ENCODE results near the gene DIP2C. TPM values are rescaled to one million over a fixed set of nuclear protein-coding genes. Genes with fewer than 3 reads are reported as not detected.

Gene DIP2C
- 6.9 and 7.0 TPM in 2 replicates for polyA plus RNA-seq (2013)

GRCh38 chr10:689452-690371, at the start of gene DIP2C:
Gene DIP2C (minus strand): TSS chr10:689668. CDS start chr10:689578, 90 bp downstream.
- Histone ChIP-seq H4K8ac (ENCODE audit: low read depth, low read length) (peak within 1 kb of the TSS; percentile 85), H4K91ac (ENCODE audit: low read depth, low read length) (peak within 1 kb of the TSS; percentile 97), H3K14ac (ENCODE audit: low read length) (peak within 1 kb of the TSS; percentile 94), H3K79me2 (ENCODE audit: control insufficient read depth, insufficient read depth, low read length, poor library complexity) (peaks cover 7% of the 10 kb centered on the region), H3K36me3 (ENCODE audit: control insufficient read depth in 1 of 2, insufficient read depth in 2 of 2, low read length in 2 of 2) (no peaks in the 10 kb centered on the region), H2AFZ (ENCODE audit: insufficient read depth, low read length, poor library complexity) (peak within 1 kb of the TSS; percentile 96), H2BK12ac (ENCODE audit: low read length) (no peak within 1 kb of the TSS), H3K23ac (ENCODE audit: low read length) (no peak within 1 kb of the TSS), H3K9me3 (ENCODE audit: insufficient read depth, low read depth, low read length) (peaks cover 3% of the 10 kb centered on the region), H3K79me1 (ENCODE audit: low read length) (peaks cover 8% of the 10 kb centered on the region), H2BK120ac (ENCODE audit: insufficient read depth, low read length, poor library complexity) (peak within 1 kb of the TSS; percentile 79), H3K27ac (ENCODE audit: low read depth, low read length) (peak within 1 kb of the TSS; percentile 72), H3K18ac (ENCODE audit: low read length) (peak within 1 kb of the TSS; percentile 88), H3K4me1 (ENCODE audit: control insufficient read depth in 1 of 2, insufficient read depth in 2 of 2, low read length in 2 of 2) (peaks cover 3 to 7% of the 10 kb centered on the region in 2 experiments), H2BK5ac (ENCODE audit: low read depth, low read length, poor library complexity) (peak within 1 kb of the TSS; percentile 80), H2AK5ac (ENCODE audit: low read length) (peak within 1 kb of the TSS; percentile 40), H3K4ac (ENCODE audit: low read depth, low read length) (peak within 1 kb of the TSS; percentile 73), H4K12ac (ENCODE audit: low read depth, low read length) (peak within 1 kb of the TSS; percentile 91), H3K4me2 (ENCODE audit: low read length) (peak within 1 kb of the TSS; percentile 93), H3K4me3 (ENCODE audit: low read depth, low read length) (peak within 1 kb of the TSS; percentile 97), H3K9ac (ENCODE audit: low read length) (peak within 1 kb of the TSS; percentile 88), H3K27me3 (ENCODE audit: insufficient read depth, low read length) (no peaks in the 10 kb centered on the region)
- peak; percentile 80 to 82 for DNase-seq
- WGBS (ENCODE audit: extremely low coverage, insufficient coverage, insufficient read length) = no CpG with 5 or more reads among the region's 137 CpGs

- Histone ChIP-seq H2BK120ac (ENCODE audit: insufficient read depth, low read length, poor library complexity) (no peak overlapping the region), H3K4me3 (ENCODE audit: low read depth, low read length) (no peak overlapping the region), H3K36me3 (ENCODE audit: control insufficient read depth in 1 of 2, insufficient read depth in 2 of 2, low read length in 2 of 2) (no peaks in the 10 kb centered on the region), H4K91ac (ENCODE audit: low read depth, low read length) (no peak overlapping the region), H3K23ac (ENCODE audit: low read length) (no peak overlapping the region), H3K9me3 (ENCODE audit: insufficient read depth, low read depth, low read length) (peaks cover 3% of the 10 kb centered on the region), H3K4me2 (ENCODE audit: low read length) (no peak overlapping the region), H3K9ac (ENCODE audit: low read length) (no peak overlapping the region), H3K14ac (ENCODE audit: low read length) (no peak overlapping the region), H3K4me1 (ENCODE audit: control insufficient read depth in 1 of 2, insufficient read depth in 2 of 2, low read length in 2 of 2) (no peaks in the 10 kb centered on the region), H2BK12ac (ENCODE audit: low read length) (no peak overlapping the region), H3K79me2 (ENCODE audit: control insufficient read depth, insufficient read depth, low read length, poor library complexity) (no peaks in the 10 kb centered on the region), H2BK5ac (ENCODE audit: low read depth, low read length, poor library complexity) (no peak overlapping the region), H4K8ac (ENCODE audit: low read depth, low read length) (no peak overlapping the region), H3K4ac (ENCODE audit: low read depth, low read length) (no peak overlapping the region), H3K27ac (ENCODE audit: low read depth, low read length) (no peak overlapping the region), H2AFZ (ENCODE audit: insufficient read depth, low read length, poor library complexity) (no peak overlapping the region), H4K12ac (ENCODE audit: low read depth, low read length) (no peak overlapping the region), H3K79me1 (ENCODE audit: low read length) (no peaks in the 10 kb centered on the region), H3K27me3 (ENCODE audit: insufficient read depth, low read length) (no peaks in the 10 kb centered on the region), H3K18ac (ENCODE audit: low read length) (no peak overlapping the region), H2AK5ac (ENCODE audit: low read length) (no peak overlapping the region)
- no CpG with 5 or more reads among the region's 3 CpGs for WGBS (ENCODE audit: extremely low coverage, insufficient coverage, insufficient read length)
- DNase-seq = no peak
Measured at GRCh38 chr10:734481-734880, 45.0 kb upstream of the DIP2C start.

- H3K9ac ChIP-seq (ENCODE audit: low read length) = peak overlapping the region; percentile 34
- H3K9me3 ChIP-seq (ENCODE audit: insufficient read depth, low read depth, low read length) = no peaks in the 10 kb centered on the region
- no peak overlapping the region for H4K91ac ChIP-seq (ENCODE audit: low read depth, low read length)
- H2BK120ac ChIP-seq (ENCODE audit: insufficient read depth, low read length, poor library complexity) = no peak overlapping the region
- H3K4me2 ChIP-seq (ENCODE audit: low read length) = no peak overlapping the region
- no peak overlapping the region for H3K27ac ChIP-seq (ENCODE audit: low read depth, low read length)
- H3K4me3 ChIP-seq (ENCODE audit: low read depth, low read length) = no peak overlapping the region
- H3K14ac ChIP-seq (ENCODE audit: low read length) = no peak overlapping the region
- WGBS (ENCODE audit: extremely low coverage, insufficient coverage, insufficient read length) = 94% methylated on average over 2 of the region's 9 CpGs
- H3K23ac ChIP-seq (ENCODE audit: low read length) = no peak overlapping the region
- no peak overlapping the region for H2BK12ac ChIP-seq (ENCODE audit: low read length)
- no peak overlapping the region for H2BK5ac ChIP-seq (ENCODE audit: low read depth, low read length, poor library complexity)
- H3K18ac ChIP-seq (ENCODE audit: low read length) = no peak overlapping the region
- H3K36me3 ChIP-seq (ENCODE audit: control insufficient read depth in 1 of 2, insufficient read depth in 2 of 2, low read length in 2 of 2) = no peaks in the 10 kb centered on the region
- H4K12ac ChIP-seq (ENCODE audit: low read depth, low read length) = no peak overlapping the region
- H2AK5ac ChIP-seq (ENCODE audit: low read length) = no peak overlapping the region
- H3K4ac ChIP-seq (ENCODE audit: low read depth, low read length) = no peak overlapping the region
- no peak overlapping the region for H2AFZ ChIP-seq (ENCODE audit: insufficient read depth, low read length, poor library complexity)
- H4K8ac ChIP-seq (ENCODE audit: low read depth, low read length) = no peak overlapping the region
- H3K27me3 ChIP-seq (ENCODE audit: insufficient read depth, low read length) = no peaks in the 10 kb centered on the region
- DNase-seq = no peak
- H3K4me1 ChIP-seq (ENCODE audit: control insufficient read depth in 1 of 2, insufficient read depth in 2 of 2, low read length in 2 of 2) = no peaks in the 10 kb centered on the region
- no peaks in the 10 kb centered on the region for H3K79me2 ChIP-seq (ENCODE audit: control insufficient read depth, insufficient read depth, low read length, poor library complexity)
- H3K79me1 ChIP-seq (ENCODE audit: low read length) = no peaks in the 10 kb centered on the region
Measured at GRCh38 chr10:733086-733485, 43.6 kb upstream of the DIP2C start.

- Histone ChIP-seq H3K79me1 (ENCODE audit: low read length) (no peaks in the 10 kb centered on the region), H2BK12ac (ENCODE audit: low read length) (no peak overlapping the region), H4K8ac (ENCODE audit: low read depth, low read length) (no peak overlapping the region), H3K23ac (ENCODE audit: low read length) (no peak overlapping the region), H4K12ac (ENCODE audit: low read depth, low read length) (no peak overlapping the region), H3K4me2 (ENCODE audit: low read length) (no peak overlapping the region), H3K9me3 (ENCODE audit: insufficient read depth, low read depth, low read length) (peaks cover 2% of the 10 kb centered on the region), H3K27ac (ENCODE audit: low read depth, low read length) (no peak overlapping the region), H3K4ac (ENCODE audit: low read depth, low read length) (no peak overlapping the region), H3K27me3 (ENCODE audit: insufficient read depth, low read length) (no peaks in the 10 kb centered on the region), H2BK5ac (ENCODE audit: low read depth, low read length, poor library complexity) (no peak overlapping the region), H2AFZ (ENCODE audit: insufficient read depth, low read length, poor library complexity) (no peak overlapping the region), H3K14ac (ENCODE audit: low read length) (no peak overlapping the region), H3K36me3 (ENCODE audit: control insufficient read depth in 1 of 2, insufficient read depth in 2 of 2, low read length in 2 of 2) (no peaks in the 10 kb centered on the region), H3K4me3 (ENCODE audit: low read depth, low read length) (no peak overlapping the region), H3K4me1 (ENCODE audit: control insufficient read depth in 1 of 2, insufficient read depth in 2 of 2, low read length in 2 of 2) (no peaks in the 10 kb centered on the region), H2BK120ac (ENCODE audit: insufficient read depth, low read length, poor library complexity) (no peak overlapping the region), H3K9ac (ENCODE audit: low read length) (no peak overlapping the region), H2AK5ac (ENCODE audit: low read length) (no peak overlapping the region), H3K18ac (ENCODE audit: low read length) (no peak overlapping the region), H4K91ac (ENCODE audit: low read depth, low read length) (no peak overlapping the region), H3K79me2 (ENCODE audit: control insufficient read depth, insufficient read depth, low read length, poor library complexity) (no peaks in the 10 kb centered on the region)
- DNase-seq = peak in 1 of 2 donors; percentile 50
- WGBS (ENCODE audit: extremely low coverage, insufficient coverage, insufficient read length) = no CpG with 5 or more reads among the region's 8 CpGs
Measured at GRCh38 chr10:729213-729612, 39.7 kb upstream of the DIP2C start.

All from trophoblast cell (in vitro differentiated cells and primary cell).